Psoas muscle (tissue), 8 donors: ENCODE measurements around the gene ITGA1. TPM values are rescaled to one million over a fixed set of nuclear protein-coding genes. Genes with fewer than 3 reads are reported as not detected.

ENCODE experiments used
- ATAC-seq, 4 donors: fragments of 200-7000 bp; cut with Tn5 transposase; one replicate each; pipeline ENCODE4 v1.9.1; 2020; ENCODE audit warnings: moderate library complexity in 3 of 4, mild to moderate bottlenecking in 2 of 4
- DNase-seq, 2 donors: peaks; one replicate each; pipeline ENCODE4 v3.0.0-alpha.2; 2020
- H3K27ac ChIP-seq: fragments of 200-600 bp; one replicate; pipeline ENCODE4 v1.8.0; 2022
- H3K27me3 ChIP-seq, 3 donors: fragments of 200-600 bp in 1 of 3; one replicate each; pipeline versions ENCODE4 v1.6.1 to v1.8.0; 2013 to 2022; ENCODE audit warnings: low read length in 2 of 3, mild to moderate bottlenecking in 2 of 3, moderate library complexity in 1 of 3; ENCODE audit not compliant: insufficient read depth in 3 of 3
- H3K36me3 ChIP-seq, 2 donors: fragments of 200-600 bp in 1 of 2; one replicate each; pipeline versions ENCODE4 v1.6.1 to v1.8.0; 2013 to 2022; ENCODE audit warnings: low read depth in 1 of 2, mild to moderate bottlenecking in 1 of 2, moderate library complexity in 1 of 2; ENCODE audit not compliant: insufficient read depth in 1 of 2
- H3K4me1 ChIP-seq: fragments of 200-600 bp; one replicate; pipeline ENCODE4 v1.8.0; 2022
- H3K4me3 ChIP-seq: fragments of 200-600 bp; one replicate; pipeline ENCODE4 v1.8.0; 2022; ENCODE audit warnings: mild to moderate bottlenecking
- H3K9me3 ChIP-seq: fragments of 200-600 bp; one replicate; pipeline ENCODE4 v1.8.0; 2022
- WGBS, 3 donors: extraction: QIAGEN DNeasy Blood & Tissue Kit; methylation state at CpG; one replicate each; pipeline versions ENCODE4 v1.1.6 to v1.1.7; 2013; 5-methylcytosine and 5-hydroxymethylcytosine counted together
- intact Hi-C, 2 donors: fragments of 100-400 bp; cut with DNase I; formaldehyde crosslinking; loops; one replicate each; pipeline versions ENCODE4 v1.11.0 to v1.14.2; 2022
- polyA plus RNA-seq, 3 donors: library from polyadenylated mRNA; stranded (reverse); fragments of 200-250 nt; gene quantifications; one replicate each; pipeline ENCODE4 v1.2.3, GENCODE V29; 2013
- total RNA-seq, 4 donors: library from RNA; stranded (reverse); fragmentation: NEBNext Ultra II Directional in 2 of 4; extraction: Animal tissue kit (Norgen Biotek cat#: 25700) in 2 of 4; gene quantifications; one replicate each; pipeline versions ENCODE4 v1.2.1 to v1.2.4, GENCODE V29; 2021 to 2023
- TF ChIP-seq, protein P1 (sequence below): fragments of 200-600 bp; IDR thresholded peaks from one replicate; pipeline ENCODE4 v1.8.0; 2022; ENCODE audit warnings: antibody characterized with exemption
- donor health status: healthy with polysubstance abuse.
- donor health status: DM: no; HTN: no; CAD: no; lungs with moderate emphysema.
- donor health status: Bipolar disorder and iron deficiency.
- donor health status: healthy.
- donor health status: DM: yes; HTN: yes; CAD: no.
- donor health status: DM: no; HTN: no; CAD: no.
- donor health status: DM: no; HTN: no; CAD: no.
- donor health status: DM: yes; HTN: yes; CAD: no.

ITGA1 gene
- total and polyA plus RNA-seq, 7 donors: 3.4 to 29.3 (median 13.0) TPM

DNA sequence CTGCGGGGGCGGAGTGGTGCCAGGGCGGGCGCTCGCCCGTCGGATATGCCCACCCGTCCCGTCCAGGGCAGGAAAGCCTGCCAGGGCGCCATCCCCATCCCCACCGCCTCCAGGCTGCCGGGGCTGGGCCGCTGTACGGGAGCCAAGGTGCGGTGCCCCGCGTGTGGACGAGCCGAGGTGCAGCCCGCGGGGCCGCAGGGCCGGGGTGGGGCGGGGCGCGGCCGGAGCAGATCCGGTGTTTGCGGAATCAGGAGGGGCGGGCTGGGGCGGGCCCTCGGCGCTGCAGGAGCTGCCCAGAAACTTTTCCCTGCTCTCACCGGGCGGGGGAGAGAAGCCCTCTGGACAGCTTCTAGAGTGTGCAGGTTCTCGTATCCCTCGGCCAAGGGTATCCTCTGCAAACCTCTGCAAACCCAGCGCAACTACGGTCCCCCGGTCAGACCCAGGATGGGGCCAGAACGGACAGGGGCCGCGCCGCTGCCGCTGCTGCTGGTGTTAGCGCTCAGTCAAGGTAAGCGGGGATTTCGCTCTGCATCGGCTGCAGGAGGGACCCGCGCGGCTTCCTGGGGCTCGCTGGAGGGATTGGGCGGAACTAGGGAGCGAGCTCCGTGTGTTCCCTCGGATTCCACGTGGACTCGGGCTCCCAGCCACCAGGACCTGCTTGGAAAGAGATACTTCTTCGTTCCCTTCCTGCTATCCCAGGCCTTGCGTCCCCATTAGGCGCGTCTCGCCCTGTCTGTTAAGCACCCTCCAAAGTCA is 201.5 kb downstream of the ITGA1 start, which contains the start of gene ITGA2:
Gene ITGA2, plus strand, starts transcription at position 328 of the 756 bp plus-strand sequence. Its CDS starts 117 bp downstream, at position 445.
- Histone ChIP-seq H3K4me1 (peaks cover 9% of the 10 kb centered on the region), H3K36me3 (no peaks in the 10 kb centered on the region), H3K27me3 (peaks cover 0 to 29% (median 2%) of the 10 kb centered on the region in 3 donors), H3K4me3 (peak within 1 kb of the TSS; percentile 75), H3K9me3 (no peaks in the 10 kb centered on the region), H3K27ac (peak within 1 kb of the TSS; percentile 40)
- ATAC-seq: peak; percentile 42 to 78 (median 60)
- TF ChIP-seq, protein P1, sequence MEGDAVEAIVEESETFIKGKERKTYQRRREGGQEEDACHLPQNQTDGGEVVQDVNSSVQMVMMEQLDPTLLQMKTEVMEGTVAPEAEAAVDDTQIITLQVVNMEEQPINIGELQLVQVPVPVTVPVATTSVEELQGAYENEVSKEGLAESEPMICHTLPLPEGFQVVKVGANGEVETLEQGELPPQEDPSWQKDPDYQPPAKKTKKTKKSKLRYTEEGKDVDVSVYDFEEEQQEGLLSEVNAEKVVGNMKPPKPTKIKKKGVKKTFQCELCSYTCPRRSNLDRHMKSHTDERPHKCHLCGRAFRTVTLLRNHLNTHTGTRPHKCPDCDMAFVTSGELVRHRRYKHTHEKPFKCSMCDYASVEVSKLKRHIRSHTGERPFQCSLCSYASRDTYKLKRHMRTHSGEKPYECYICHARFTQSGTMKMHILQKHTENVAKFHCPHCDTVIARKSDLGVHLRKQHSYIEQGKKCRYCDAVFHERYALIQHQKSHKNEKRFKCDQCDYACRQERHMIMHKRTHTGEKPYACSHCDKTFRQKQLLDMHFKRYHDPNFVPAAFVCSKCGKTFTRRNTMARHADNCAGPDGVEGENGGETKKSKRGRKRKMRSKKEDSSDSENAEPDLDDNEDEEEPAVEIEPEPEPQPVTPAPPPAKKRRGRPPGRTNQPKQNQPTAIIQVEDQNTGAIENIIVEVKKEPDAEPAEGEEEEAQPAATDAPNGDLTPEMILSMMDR: no peak
- 1% methylated on average over 37 to 64 of the region's 64 CpGs for WGBS, 3 donors
- peak; percentile 35 to 57 for DNase-seq
- intact Hi-C loops: loop anchor here in 1 of 2 donors (5.0 kb wide), 1 partner anchor 43 kb away; no protein-coding TSS in a partner anchor

DNA sequence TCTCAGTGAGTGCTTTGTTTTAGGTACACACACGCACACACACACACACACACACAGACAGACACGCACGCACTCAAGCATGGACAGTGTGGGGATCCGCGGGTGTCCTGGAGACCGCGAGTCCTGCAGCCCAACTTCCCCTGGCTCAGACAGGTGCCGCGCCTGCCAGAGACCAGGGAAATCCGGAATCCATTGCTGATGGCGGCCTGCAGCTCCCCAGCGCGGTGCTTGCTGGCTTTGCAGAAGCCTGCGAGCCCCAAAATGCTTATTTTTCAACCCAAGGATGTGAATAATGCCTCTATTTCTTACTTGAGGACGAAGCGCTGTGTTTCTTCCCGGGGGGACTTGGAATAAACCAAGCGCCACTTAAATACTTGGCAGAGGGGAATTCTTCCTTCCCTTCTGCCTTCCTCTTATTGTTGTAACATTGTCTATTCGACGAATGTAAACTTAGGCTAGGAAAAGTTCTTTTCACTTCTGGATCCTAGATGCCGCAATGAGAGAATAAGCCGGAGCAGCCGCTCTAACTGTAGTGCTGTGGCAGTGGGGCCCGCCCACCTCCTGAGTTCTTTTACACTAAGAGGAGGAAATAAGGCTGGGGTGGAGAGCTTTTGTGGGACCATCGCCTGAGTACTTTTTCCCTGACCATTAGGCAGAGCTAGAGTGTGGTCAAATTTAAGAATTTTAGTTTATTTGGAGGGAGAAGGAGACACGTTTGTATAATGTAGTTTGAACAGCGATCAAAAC is 202.2 kb downstream of the ITGA1 start:
- peak overlapping the region; percentile 75 for H3K4me3 ChIP-seq
- 5 to 7% (median 6%) methylated on average over 27 of the region's 27 CpGs for WGBS, 3 donors
- H3K4me1 ChIP-seq: peaks cover 9% of the 10 kb centered on the region
- no peaks in the 10 kb centered on the region for H3K36me3 ChIP-seq
- DNase-seq: peak; percentile 30 to 52
- peaks cover 0 to 29% (median 2%) of the 10 kb centered on the region in 3 donors for H3K27me3 ChIP-seq
- H3K9me3 ChIP-seq: no peaks in the 10 kb centered on the region
- TF ChIP-seq, protein P1: peak; percentile 22
- peak; percentile 47 to 75 (median 56) for ATAC-seq
- H3K27ac ChIP-seq: no peak overlapping the region
- intact Hi-C loops: loop anchor here in 1 of 2 donors (5.0 kb wide), 1 partner anchor 42 kb away; no protein-coding TSS in a partner anchor

- Histone ChIP-seq H3K36me3 (no peaks in the 10 kb centered on the region), H3K9me3 (no peaks in the 10 kb centered on the region), H3K4me3 (peak overlapping the region; percentile 75), H3K4me1 (peaks cover 9% of the 10 kb centered on the region), H3K27me3 (peaks cover 0 to 31% (median 2%) of the 10 kb centered on the region in 3 donors), H3K27ac (no peak overlapping the region)
- no peak for ATAC-seq
- 73 to 79% (median 76%) methylated on average over 4 of the region's 4 CpGs for WGBS, 3 donors
- intact Hi-C loops: no loop called here
- TF ChIP-seq, protein P1: no peak
- DNase-seq: no peak
Measured at GRCh38 chr5:52990528-52990925, 202.8 kb downstream of the ITGA1 start.

- H3K9me3 ChIP-seq: no peaks in the 10 kb centered on the region
- H3K27me3 ChIP-seq: peaks cover 0 to 34% (median 2%) of the 10 kb centered on the region in 3 donors
- ATAC-seq (no peak), DNase-seq (no peak)
- H3K4me3 ChIP-seq: no peak overlapping the region
- intact Hi-C loops: no loop called here
- no peaks in the 10 kb centered on the region for H3K36me3 ChIP-seq
- WGBS, 3 donors: 81 to 95% (median 92%) methylated on average over 2 of the region's 2 CpGs
- H3K4me1 ChIP-seq: peaks cover 5% of the 10 kb centered on the region
- TF ChIP-seq, protein P1: no peak
- no peak overlapping the region for H3K27ac ChIP-seq
Measured at GRCh38 chr5:52993367-52993766, 205.7 kb downstream of the ITGA1 start.
